IPS-18c (cell line): Measurements from ENCODE around the gene ZNF654.
"Not testable (repeated sequence)": the region's sequence is repeated elsewhere in the genome, so short reads cannot be mapped to it uniquely, and the experiment has no call there.

Source experiments
- H3K4me3 ChIP-seq: 2 replicates; pipeline ENCODE4 v1.7.0; 2013; ENCODE audit warnings: low read depth, mild to moderate bottlenecking, low read length, moderate library complexity; ENCODE audit not compliant: insufficient read depth
- H3K9me3 ChIP-seq: one replicate; pipeline ENCODE4 v1.6.1; 2013; ENCODE audit warnings: mild to moderate bottlenecking, low read length, moderate library complexity; ENCODE audit not compliant: control insufficient read depth, insufficient read depth

ZNF654 gene

DNA sequence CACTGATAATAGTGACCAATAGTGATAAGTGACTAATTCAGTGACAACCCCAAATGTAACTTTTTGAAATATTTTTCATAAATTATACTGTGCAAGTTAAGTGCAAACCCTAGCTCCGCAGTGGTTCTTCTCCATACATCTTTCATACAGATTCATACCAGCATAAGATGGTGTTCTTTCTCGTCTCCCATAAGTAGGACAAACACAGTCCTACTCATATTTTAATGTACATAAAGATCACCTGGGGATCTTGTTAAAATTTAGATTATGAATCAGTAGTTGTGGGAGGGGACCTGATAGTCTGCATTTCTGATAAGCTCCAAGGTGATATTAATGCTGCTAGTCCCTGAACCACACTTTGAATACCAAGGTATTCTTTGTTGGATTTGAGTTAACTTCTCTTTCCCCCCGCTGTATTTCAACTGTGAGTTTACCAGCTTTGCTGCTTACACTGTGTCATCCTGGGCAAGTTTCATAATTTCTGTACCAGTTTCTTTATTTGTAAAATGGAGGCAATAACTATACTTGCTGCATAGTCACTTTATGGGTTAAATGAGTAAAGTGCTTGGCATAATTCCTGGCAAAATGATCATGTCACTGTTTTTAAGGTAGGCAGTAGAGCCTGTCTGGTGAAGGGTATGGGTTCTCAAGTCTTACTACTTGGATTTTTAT, 56.0 kb downstream of the ZNF654 start:
- no peak overlapping the region for H3K4me3 ChIP-seq
- no peaks in the 10 kb centered on the region for H3K9me3 ChIP-seq

DNA sequence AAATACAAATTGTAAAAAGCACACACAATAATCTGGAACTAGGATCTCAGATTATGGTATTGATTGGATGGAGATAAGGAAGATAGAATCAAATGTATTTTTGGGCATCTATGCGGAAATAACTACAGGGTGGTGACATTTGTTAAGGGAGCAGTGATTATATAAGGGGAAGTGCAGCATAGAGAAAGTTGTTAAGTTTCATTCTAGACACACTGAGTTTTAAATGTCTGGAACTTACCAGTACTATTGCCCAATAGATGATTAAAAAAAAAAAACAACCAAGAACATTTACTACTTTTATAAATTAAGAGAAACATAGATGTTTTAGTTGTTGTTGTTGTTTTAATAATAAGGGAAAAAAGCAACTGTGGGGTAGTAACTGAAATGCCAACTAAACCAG, 58.6 kb downstream of the ZNF654 start:
- H3K4me3 ChIP-seq, result no peak overlapping the region
- no peaks in the 10 kb centered on the region for H3K9me3 ChIP-seq

DNA sequence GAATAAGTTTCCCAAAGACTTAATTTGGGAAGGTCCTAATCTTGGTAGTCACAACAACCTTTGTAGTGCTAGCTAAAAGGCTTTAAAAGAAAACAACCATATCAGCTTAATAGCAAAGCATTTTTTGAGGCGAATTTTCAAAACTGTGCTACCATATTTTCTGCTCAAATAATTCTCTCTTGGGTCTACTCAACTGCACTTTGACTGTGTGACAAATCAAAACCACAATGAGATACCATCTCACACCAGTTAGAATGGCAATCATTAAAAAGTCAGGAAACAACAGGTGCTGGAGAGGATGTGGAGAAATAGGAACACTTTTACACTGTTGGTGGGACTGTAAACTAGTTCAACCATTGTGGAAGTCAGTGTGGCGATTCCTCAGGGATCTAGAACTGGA, 59.5 kb downstream of the ZNF654 start:
- not testable (repeated sequence) for H3K4me3 ChIP-seq, H3K9me3 ChIP-seq

DNA sequence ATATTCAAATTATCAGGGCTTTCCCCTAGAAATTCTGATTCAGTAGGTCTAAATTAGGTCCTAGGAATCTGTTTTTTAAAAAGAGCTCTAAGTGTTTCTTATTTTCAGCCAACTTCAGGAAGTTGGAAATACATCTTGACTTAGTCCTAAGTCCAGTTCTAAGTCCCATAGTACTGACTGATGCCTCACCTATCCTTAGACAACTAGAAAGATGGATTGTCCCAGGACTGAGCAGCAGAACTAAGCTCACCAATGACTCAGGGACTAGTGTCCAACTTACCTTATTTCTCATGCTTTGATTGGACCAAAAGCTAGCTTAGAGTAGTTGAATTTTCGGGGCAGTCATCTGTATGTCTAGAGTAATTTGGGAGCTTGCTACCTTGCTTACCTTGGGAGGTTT, 64.5 kb downstream of the ZNF654 start:
- H3K9me3 ChIP-seq, result no peaks in the 10 kb centered on the region
- H3K4me3 ChIP-seq, result no peak overlapping the region

DNA sequence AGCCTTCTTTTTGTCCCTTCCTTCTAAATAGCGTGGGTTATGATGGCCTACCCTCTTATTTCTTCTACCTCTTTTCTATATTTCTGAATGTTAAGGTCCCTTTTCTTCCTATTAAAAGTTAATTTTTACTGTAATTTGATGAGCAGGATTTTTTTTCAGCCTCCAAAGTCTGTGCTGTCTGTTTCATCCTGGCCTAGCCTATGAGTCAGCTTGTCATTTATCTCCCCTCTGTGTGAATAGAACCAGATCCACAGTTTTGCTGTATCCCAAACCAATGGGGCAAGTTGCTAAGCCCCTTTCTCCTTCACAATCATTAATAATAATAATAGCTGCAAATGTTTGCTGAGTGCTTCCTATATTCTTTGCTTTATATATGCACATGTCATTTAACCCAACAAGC, 72.6 kb downstream of the ZNF654 start:
- no peak overlapping the region for H3K4me3 ChIP-seq
- no peaks in the 10 kb centered on the region for H3K9me3 ChIP-seq

DNA sequence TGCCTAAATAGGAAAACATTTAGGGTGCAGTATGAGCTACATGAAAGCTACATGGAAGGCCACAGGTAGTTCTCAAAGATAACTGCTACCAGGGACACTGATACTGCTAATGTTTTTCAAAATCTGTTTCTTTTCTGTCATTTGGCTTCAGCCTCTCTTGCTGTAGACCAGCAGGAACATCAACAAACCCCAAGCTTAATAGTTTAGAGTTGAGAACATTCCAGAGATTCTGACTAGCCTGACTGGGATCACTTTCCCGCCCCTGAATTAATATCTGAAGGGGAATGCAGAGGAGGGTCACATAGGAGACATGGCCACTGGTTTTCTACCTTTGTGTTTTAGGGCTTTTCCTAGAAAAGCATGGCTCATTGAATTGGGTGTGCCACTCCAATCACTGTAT, 73.8 kb downstream of the ZNF654 start:
- no peak overlapping the region for H3K4me3 ChIP-seq
- H3K9me3 ChIP-seq, result no peaks in the 10 kb centered on the region

DNA sequence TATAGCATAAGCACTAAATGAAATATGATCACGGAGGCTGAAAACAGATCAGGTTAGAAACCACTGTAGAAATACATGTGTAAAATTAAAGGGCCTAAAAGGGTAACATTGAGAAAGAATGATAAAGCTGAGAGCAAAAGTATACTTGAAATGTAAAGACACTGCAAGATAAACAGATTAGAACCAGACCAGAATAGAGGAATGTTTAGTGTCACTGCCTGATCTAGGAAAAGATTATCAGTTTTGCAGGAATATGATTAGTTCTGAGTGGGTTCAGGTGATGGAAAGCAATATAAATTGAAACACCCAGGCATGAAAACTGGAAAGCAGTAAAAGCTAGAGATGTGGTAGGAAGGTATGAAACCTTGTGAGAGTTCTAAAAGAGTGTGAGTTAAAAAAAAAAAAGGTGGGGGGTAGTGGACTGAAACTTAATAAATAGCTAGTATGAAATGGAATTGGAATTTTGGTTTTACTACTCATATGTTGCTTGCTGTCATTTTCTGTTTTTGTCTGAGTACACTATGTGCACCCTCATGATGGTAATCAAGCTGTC, 74.7 kb downstream of the ZNF654 start:
- H3K9me3 ChIP-seq, result no peaks in the 10 kb centered on the region
- H3K4me3 ChIP-seq, result no peak overlapping the region

DNA sequence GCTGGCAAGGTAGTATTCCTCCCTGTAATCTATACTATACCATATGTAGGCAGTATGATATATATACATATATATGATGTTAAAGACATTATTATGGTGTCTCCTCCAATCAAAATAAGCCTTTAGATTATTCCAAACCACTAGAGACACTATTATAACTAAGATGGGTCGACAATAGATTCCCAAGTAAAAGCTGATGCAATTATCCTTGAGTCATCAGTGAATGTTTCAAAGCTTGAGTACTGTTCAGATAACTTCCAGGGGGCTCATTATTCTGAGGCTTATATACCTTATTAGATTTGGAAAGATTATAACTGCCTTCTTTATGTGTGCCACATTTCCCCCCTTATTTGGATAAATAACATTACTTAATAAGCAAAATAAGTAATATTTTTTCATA, 78.8 kb downstream of the ZNF654 start:
- H3K9me3 ChIP-seq, result no peaks in the 10 kb centered on the region
- no peak overlapping the region for H3K4me3 ChIP-seq

DNA sequence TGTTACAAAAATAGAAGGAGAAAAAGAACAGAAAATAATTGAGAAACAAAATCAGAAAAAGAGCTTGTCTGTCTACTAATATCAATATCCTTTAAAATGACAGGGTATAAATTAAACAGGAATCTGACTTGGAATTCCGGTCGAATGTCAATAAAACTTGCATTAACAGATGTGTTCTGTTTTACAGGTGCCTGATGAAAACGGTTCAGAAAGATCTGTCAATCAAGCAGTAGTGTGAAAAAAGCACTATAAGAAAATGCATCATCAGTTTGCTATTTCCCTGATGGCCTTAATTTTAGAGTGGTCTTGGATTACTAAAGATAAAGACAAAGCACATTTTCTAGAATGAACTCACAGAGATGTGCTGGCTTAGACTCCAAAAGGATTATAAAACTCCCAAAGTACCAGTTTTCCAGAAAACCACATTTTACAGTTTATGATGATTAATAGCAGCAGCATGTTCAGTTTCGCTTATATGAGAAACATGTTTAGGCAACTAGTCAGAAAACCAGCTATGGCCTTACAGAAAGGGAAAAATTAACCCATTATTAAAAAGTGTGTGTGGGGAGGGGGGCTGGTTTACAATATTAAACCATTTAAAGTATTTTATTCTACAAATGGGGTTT, 82.5 kb downstream of the ZNF654 start:
- Histone ChIP-seq H3K9me3 (no peaks in the 10 kb centered on the region), H3K4me3 (no peak overlapping the region)

DNA sequence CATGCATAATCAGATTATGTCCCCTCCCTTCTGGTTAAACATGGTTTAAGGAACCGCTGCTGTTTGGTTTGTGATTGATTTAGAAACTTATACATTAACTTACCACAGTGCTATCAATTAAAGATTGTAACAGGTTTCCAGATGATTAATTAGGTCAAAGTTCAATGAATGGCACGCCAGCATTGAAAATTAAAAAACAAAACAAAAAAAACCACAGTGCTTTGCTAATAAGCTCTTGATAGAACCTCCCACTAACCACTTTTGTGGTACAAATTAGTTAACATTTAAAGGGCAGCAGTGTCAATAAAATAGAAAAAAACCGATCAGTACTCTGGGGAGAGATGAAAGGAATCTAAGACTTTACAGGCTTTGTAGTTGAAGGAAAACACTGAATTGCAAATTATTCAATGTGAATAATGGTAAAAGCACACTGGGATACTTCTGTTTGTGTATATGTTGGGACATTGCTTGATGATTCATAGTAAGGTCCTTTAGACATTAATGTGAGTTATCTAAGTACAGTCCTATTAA, 83.1 kb downstream of the ZNF654 start:
- no peak overlapping the region for H3K4me3 ChIP-seq

DNA sequence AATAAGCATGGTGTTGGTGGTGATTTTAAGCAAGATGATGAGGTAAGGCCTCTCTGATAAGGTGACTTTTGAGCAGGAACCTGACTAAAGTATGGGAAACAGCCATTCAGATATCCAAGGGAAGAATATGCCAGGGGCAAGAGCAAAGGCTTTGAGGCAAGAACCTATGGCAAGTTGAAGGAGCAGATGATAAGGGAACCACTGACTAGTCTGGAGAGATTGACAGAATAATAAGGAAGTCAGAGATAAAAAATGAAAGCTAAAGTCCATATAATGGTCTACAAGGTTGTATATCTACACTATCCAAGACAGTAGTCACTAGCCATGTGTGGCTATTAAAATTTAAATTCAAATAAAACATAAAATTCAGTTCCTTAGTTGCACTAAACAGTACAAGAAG, 88.2 kb downstream of the ZNF654 start:
- Histone ChIP-seq H3K9me3 (no peaks in the 10 kb centered on the region), H3K4me3 (no peak overlapping the region)

More for the DNA sequence above, 83.1 kb downstream of the ZNF654 start:
- no peaks in the 10 kb centered on the region for H3K9me3 ChIP-seq

DNA sequence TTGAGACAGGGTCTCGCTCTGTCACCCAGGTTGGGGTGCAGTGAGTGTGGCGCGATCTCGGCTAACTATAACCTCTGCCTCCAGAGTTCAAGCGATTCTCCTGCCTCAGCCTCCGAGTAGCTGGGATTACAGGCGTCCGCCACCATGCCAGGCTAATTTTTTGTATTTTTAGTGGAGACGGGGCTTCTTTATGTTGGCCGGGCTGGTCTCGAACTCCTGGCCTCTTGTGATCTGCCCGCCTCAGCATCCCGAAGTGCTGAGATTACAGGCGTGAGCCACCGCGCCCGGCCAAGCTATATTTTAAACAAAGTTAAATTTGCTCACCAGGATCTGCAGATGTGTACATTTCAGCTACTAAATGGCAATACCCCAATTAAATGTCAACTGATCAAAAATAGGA, 89.6 kb downstream of the ZNF654 start:
- Histone ChIP-seq H3K4me3 (peak overlapping the region; percentile 94), H3K9me3 (no peaks in the 10 kb centered on the region)

DNA sequence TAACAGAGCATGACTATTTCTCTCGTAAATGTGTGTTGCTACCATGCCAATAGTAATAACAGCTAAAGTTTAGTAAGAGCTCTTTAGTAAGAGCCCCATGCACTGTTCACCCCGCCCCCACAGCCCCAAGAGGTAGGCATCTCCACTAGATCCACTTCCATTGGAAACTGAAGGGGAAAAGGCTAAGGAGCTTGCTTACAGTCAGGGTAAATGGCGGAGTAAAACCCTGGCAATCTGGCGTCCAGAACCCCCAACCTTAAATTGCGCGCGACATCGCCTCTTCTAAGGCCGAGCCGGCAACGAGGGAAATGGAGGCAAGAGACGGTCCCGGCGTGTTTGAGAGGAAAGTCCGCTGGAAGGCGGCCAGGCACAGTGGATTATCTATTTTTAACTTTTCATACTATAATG, 90.0 kb downstream of the ZNF654 start:
- Histone ChIP-seq H3K4me3 (peak overlapping the region; percentile 94), H3K9me3 (no peaks in the 10 kb centered on the region)

DNA sequence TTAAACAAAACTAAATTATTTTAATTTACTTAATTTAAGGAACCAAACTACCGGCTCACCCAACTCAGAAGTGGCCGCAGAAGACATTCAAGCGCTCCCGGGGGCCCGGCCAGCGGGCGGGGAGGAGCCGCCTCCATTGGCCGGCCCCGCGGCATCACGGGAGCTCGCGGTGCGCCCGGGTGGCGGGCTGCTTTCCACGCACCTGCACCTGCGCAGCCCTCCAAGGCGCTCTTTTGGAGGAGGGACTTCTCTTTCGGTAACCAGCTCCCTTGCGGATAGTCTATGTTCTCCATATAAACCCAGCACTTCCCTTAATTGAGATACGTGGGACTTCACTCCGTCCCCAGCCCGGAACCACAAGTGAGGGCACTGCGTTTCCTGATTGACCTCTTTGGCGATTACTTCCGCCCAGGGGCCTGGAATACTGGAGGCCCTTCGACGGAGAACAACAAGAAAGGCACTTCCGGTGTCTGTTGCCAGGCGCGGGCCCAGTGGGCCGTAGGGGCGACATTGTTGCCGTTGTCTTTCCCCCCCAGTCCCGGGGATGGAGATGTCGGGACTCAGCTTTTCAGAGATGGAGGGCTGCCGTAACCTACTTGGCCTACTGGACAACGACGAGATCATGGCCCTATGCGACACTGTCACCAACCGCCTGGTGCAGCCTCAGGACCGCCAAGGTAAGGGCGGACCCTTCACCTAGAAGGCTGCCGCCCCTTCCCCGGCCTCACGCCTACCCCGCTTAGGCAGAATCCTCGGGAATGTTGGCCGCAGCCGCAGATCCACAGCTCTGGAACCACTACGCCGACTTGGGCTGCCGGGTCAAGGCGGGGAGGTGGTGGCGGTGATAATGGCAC, 90.7 kb downstream of the ZNF654 start, which contains the start of gene C3orf38:
TSS of gene C3orf38 (plus strand) at position 451 of the 854 bp plus-strand sequence. CDS start at position 545, 94 bp downstream.
- Histone ChIP-seq H3K4me3 (peak within 1 kb of the TSS; percentile 94), H3K9me3 (no peaks in the 10 kb centered on the region)

DNA sequence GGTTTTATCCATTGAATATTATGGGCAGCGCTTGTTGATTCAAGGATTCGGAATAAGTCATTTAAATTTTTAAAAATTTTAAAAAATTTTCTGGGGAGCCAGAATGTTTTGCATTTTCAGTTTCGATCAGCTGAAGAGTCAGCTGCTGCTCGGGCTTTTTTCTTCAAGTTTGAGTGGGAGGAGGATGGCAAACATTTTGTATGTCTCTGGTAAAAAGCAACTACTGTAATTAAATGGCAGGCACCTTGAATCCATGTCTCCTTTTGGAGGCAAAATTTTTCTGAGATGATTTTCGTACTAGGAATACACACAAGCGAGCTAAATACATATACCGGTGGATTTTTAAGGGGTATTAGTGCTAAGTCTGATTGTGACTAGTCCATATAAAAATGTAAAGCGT, 91.3 kb downstream of the ZNF654 start:
- no peaks in the 10 kb centered on the region for H3K9me3 ChIP-seq
- H3K4me3 ChIP-seq, result peak overlapping the region; percentile 94

DNA sequence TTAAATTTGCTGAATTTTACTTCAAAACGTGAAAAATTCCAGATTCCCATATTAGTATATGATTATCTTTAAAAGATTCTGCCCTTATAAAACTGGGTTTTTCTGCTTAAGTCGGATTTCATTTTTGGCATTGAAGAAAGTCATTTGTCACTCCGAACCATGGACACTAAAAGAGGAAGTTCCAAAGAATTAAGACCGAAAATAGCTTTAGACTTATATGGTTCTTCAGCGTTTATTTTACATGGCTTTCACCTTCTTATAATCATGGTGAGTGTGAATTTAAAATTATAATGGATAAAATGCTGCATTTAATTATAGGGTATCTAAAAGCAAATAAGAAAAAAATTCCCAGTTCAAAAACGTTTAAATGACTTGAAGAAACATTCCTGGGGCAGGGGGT, 91.8 kb downstream of the ZNF654 start:
- Histone ChIP-seq H3K9me3 (no peaks in the 10 kb centered on the region), H3K4me3 (peak overlapping the region; percentile 94)

DNA sequence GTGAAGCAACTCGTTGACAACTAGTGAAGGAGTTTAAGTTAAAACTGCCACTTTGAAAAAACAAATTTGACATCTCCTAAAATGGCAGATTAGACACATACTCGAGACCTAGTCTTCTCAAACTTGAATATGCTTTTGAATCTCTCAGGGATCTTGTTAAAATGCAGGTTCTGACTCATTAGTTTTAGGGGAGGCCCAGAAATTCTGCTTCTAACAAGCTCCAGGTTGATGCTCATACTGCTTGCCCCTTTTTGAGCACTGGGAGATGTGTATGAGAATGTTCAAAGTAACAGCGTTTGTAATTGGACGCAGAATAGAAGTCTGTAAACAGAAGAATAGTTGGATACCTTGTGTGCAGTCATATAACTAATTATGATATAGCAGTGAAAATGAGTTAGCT, 92.3 kb downstream of the ZNF654 start:
- Histone ChIP-seq H3K4me3 (peak overlapping the region; percentile 94; the same call in 1 of the 2 replicates), H3K9me3 (no peaks in the 10 kb centered on the region)
